NCI-H2196 treated with DMSO at 0.1 percent for 48 hours (cell line): ENCODE data around the gene KCNJ12.
"Not testable (repeated sequence)": the region's sequence is repeated elsewhere in the genome, so short reads cannot be mapped to it uniquely, and the experiment has no call there.

Source experiments
- DNase-seq: peaks from one replicate; lab custom pipeline; 2025; ENCODE audit not compliant: unreplicated experiment; lab: John Stamatoyannopoulos, UW

Gene KCNJ12

GRCh38 chr17:21420503-21421090, 44.4 kb downstream of the KCNJ12 start:
- not testable (repeated sequence) for DNase-seq

DNA sequence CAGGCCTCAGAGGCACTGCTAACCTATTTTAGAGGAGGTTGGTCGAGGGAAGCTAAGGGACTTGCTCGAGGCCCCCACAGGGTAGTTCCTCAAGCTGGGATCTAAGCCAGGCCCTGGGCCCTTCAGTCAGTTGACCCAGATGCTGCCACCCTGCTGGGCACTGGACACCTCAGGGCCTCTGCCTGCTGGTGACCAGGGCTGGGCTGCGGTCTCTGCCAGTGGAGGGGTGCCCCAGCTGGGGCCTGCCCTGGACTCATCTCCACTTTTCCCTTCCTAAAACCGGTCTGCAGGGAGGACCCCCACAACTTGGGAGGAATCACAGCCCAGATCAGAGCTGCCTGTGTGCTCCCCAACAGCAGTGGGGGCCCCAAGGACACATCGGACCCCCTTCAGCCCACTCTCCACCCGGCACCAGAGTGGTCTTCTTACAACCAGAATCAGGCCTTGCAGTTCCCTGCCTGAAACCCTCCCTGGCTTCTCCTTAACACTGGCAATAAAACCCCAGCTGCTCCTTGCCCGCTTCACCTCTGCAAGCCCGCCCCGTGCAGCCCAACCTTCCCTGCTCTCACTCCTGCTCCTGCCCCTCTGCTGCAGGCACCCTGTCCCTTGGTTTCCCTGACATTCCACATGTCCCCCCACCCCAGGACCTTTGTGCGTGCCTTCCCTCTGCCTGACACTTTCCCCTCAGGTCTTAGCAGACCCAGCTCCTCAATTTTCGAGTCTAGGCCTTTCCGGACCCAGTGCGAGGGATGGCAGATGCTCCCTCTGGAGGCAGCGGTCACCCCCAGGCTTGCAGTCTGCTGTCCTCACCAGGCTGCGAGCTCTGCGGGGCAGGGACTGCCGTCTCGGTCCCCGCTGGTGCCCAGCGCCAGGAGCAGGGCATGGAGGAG, 45.5 kb downstream of the KCNJ12 start:
- DNase-seq = not testable (repeated sequence)

- not testable (repeated sequence) for DNase-seq
Measured at GRCh38 chr17:21422311-21423189, 46.4 kb downstream of the KCNJ12 start.

DNA sequence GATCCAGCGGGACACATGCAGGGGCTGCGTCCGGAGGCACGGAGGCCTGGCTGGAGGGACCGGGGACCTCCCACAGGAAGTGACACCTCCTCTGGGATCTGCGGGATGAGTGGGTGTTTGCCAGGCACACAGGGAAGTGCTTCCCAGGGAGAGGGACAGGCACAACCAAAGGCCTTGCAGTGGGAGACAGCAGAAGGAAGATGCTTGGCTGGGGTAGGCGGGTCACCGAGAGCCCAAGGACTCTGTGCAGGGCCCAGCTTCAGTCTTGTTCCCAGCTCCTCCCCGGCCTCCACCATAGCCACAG, 47.0 kb downstream of the KCNJ12 start:
- DNase-seq = not testable (repeated sequence)

DNA sequence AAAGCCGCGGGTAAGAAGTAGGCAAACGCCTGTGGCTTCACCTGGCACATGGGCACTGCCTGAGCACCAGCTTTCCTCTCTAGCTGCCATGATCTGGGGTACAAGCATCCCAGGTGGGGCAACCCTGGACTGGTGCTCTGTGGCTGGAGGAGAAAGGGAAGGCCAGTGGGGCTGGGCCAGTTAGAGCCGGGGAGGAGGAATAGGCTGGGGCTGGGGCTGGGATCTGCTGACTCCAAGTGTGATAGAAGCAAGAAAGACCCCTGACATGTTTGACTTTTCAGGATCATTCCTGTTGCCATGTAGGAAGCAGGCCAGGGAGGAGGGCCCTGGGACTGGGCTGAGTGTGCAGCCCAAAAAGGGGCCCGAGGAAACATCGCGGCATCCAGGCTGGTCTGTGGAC, 48.5 kb downstream of the KCNJ12 start:
- DNase-seq = not testable (repeated sequence)

GRCh38 chr17:21425321-21425720, 49.2 kb downstream of the KCNJ12 start:
- no peak for DNase-seq

- DNase-seq = no peak
Measured at GRCh38 chr17:21425736-21426135, 49.6 kb downstream of the KCNJ12 start.

DNA sequence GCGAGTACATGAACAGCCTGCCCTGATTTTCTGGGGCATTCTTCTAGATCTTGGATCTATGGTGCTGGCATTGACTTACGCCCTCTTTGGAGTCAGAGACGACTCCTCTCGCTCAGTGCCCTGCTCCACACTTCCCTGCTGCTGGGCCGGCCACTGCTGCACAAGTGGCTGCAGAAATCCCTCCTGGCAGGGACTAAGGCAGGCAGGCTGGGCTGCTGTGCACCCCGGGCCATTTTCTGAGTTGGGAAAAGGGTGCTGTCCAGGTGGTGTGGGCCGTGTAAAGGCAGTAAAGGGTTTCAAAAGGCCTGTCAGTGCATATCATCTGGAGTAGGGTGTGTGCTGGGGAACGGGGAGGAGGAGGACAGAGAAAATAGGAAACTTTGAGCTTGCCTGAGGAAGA, 50.1 kb downstream of the KCNJ12 start:
- DNase-seq = not testable (repeated sequence)

GRCh38 chr17:21426876-21427275, 50.7 kb downstream of the KCNJ12 start:
- not testable (repeated sequence) for DNase-seq

DNA sequence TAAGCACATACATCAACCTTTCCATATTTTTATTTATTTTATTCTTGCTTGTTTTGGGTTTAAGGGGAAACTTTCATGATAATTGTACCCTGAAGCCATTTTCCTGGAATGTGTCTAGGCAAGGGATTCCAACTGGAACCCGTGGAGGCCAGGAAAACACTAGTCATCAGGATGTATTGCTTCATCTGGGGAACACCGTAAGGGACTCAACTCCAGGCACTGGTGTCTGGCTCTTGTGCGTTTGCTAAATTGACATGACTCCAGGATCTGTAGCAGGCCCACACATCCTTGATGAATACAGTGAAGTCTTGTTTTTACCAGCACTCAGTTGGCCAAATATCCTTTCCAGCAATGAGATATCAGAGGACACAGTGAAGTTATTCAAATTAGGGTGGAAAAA, 51.6 kb downstream of the KCNJ12 start:
- not testable (repeated sequence) for DNase-seq

DNA sequence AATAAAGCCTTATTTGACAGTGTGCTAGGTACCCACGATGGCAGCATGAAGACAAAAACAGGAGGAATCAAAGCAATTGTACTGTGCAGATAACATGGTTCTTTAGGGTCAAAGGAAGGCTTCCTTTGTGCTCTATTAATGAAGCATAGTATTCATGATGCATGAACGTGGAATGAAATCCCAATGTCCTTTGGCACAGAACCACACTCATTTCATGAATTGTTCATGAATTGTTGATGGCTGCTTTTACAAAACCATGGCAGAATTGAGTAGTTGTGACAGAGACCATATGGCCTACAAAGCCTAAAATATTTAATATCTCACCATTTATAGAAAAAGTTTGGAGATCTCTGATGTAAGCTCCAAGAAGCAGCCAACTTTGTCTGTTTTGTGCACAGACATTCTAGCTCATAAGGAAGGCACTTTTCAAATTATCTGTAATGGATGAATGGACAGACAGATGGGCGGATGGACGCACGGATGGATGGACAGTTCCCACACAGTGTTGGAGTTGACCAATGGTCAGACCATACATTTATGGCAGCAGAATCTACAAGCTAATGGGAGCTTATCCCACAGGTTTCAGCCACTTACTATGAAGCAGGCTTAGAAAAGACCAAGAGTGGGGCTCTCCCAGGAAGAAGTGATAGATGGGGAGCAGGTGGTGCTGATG, 52.7 kb downstream of the KCNJ12 start:
- not testable (repeated sequence) for DNase-seq

GRCh38 chr17:21429921-21430628, 53.9 kb downstream of the KCNJ12 start:
- DNase-seq = not testable (repeated sequence)

DNA sequence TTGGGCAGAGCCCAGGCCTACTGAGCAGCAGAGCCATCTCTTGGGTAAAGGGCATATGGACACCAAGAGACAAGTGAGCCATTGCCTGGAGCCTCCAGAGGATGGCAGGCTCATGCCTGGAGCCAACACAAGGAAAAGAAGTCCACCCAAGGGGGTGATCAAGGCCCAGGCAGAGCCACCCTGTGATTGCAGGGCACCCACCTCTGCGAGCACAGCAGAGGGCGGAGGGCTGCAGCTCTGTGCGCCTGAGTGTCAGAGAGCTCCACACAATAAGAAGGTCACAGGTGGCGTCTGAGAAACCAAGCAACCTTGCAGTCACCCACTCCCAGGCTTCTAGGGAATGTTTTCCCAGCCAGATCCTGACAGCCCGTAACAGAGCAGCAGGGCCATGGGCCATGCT, 57.8 kb downstream of the KCNJ12 start:
- DNase-seq = not testable (repeated sequence)

GRCh38 chr17:21434976-21435375, 58.8 kb downstream of the KCNJ12 start:
- not testable (repeated sequence) for DNase-seq

- DNase-seq = not testable (repeated sequence)
Measured at GRCh38 chr17:21436481-21436880, 60.3 kb downstream of the KCNJ12 start.

DNA sequence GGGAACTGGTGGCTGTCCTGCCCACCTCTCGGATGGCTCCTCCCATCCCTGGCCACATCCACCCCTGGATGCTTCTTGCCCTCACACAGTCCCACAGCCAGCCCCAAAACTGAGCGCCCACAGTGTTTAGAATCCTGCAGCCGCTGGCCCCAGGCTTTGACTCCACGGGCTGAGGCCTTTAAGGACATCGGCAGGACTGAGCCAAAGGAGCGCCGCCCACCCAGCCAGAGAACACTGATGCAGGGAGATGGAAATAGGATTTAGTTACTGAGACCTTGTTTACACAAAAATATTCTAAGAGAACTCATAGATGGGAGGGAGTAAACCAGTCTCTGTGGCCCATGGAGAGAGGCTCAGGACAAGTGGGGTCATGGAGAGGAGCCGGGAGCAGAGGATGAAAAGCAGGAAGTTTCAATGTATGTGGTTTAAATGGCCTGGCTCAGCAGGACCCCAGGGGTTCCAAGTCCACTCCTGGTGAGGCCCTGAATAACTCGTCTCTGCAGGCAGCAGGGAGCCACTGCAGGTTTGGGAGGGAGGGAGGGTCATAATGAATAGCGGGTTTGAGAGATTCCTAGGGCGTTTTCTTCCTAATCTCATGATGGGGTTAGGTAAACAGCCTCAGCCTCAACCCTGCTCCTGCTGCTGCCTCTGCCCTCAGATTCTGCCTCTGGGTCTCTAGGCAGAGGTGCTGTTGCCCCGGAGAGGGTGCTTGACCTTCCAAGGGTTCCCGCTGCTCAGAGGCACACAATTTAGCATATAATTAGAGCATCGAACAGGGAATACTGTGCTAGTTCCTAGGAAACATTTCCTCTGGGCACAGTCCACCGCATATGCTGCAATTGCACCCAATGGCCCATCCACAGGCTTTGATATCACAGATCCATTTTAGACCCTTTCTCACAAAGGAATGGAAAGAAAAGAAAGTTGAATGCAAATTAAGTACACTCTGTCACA, 61.0 kb downstream of the KCNJ12 start:
- DNase-seq = not testable (repeated sequence)

- not testable (repeated sequence) for DNase-seq
Measured at GRCh38 chr17:21438316-21439014, 62.3 kb downstream of the KCNJ12 start.

DNA sequence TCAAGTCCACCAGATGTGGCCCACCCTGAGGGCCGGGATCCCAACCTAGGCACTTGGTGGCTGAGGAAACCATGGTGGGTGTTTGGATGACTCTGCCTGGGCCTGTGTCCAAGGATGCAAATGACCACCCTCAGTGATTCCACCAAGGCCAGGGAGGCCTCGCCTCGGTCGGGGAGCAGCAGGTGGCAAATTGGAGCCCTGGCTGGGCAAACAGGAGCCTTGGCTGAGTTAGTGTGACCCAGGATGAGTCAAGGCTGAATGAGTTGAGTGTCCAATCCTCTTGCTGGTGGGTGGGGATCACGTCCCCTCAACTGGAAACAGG, 62.8 kb downstream of the KCNJ12 start:
- DNase-seq = not testable (repeated sequence)
